HepG2 (cell line): ENCODE data around the gene HCRT. TPM values are rescaled to one million over a fixed set of nuclear protein-coding genes. Genes with fewer than 3 reads are reported as not detected.

Experiments
- ATAC-seq: fragments of 200-7000 bp; cut with Tn5 transposase; 3 replicates; pipeline ENCODE4 v1.9.1; 2020; ENCODE audit warnings: mild to moderate bottlenecking, moderate library complexity
- BruUV-seq: library from RNA; stranded (reverse); fragments of 400-500 nt; replicated peaks from 2 replicates; lab custom pipeline; 2021; lab: Mats Ljungman, UMichigan
- CTCF ChIA-PET: fragments of 300-600 bp; formaldehyde crosslinking; extraction: SDS; loops from one replicate; lab custom pipeline; 2021; ENCODE audit warnings: low total read pairs, inconsistent platforms, low intra/inter-chr PET ratio; lab: Yijun Ruan, JAX
- POLR2A ChIA-PET: fragments of 350-600 bp; sonication (Branson Sonifier 250); formaldehyde crosslinking; loops from one replicate; lab custom pipeline; 2020; ENCODE audit warnings: antibody characterized with exemption, inconsistent platforms; lab: Yijun Ruan, JAX
- DNase-seq: peaks from one replicate; pipeline ENCODE4 v3.0.0-alpha.2; 2015; ENCODE audit warnings: low spot score
- FAIRE-seq: peaks from 3 replicates; lab custom pipeline; 2011; peaks lifted over from hg19 to GRCh38; lab: Jason Lieb, UNC
- H2AFZ ChIP-seq: one replicate; pipeline ENCODE4 v1.6.1; 2011; ENCODE audit warnings: low read length, inconsistent platforms
- H3K27ac ChIP-seq: fragments of 300-600 bp; 3 replicates; pipeline ENCODE4 v1.8.0; 2011; ENCODE audit warnings: mixed run types, mild to moderate bottlenecking, mixed read lengths, low read length, inconsistent platforms; ENCODE audit not compliant: insufficient read depth; ENCODE audit errors: extremely low read length
- H3K27me3 ChIP-seq, 2 experiments: fragments of 200-600 bp in 1 of 2; 2 replicates in 1 of 2; 3 replicates in 1 of 2; pipeline versions ENCODE4 v1.6.0 to v1.8.0; 2011; ENCODE audit warnings: low read length in 2 of 2, mild to moderate bottlenecking in 2 of 2, moderate library complexity in 2 of 2, inconsistent platforms in 1 of 2; ENCODE audit not compliant: insufficient read depth in 2 of 2, control insufficient read depth in 1 of 2
- H3K36me3 ChIP-seq, 2 experiments: fragments of 200-600 bp in 1 of 2; replicated peaks in 1 of 2; 2 replicates in 1 of 2; 3 replicates in 1 of 2; pipeline versions ENCODE4 v1.5.1 to v1.8.0; 2011; ENCODE audit warnings: low read length in 2 of 2, inconsistent platforms in 1 of 2; ENCODE audit not compliant: insufficient read depth in 2 of 2, control insufficient read depth in 1 of 2
- H3K4me1 ChIP-seq: 2 replicates; pipeline ENCODE4 v1.5.1; 2012; ENCODE audit warnings: low read length, inconsistent platforms; ENCODE audit not compliant: insufficient read depth
- H3K4me2 ChIP-seq: 2 replicates; pipeline ENCODE4 v1.6.0; 2011; ENCODE audit warnings: low read depth, low read length, inconsistent platforms
- H3K4me3 ChIP-seq, 3 experiments: fragments of 200-600 bp in 1 of 3; sonication (generic), shearing (Covaris generic) in 1 of 3; replicated peaks in 1 of 3; 2 replicates each; pipeline ENCODE4 v1.5.1; 2011 to 2016; ENCODE audit warnings: low read length in 3 of 3, inconsistent platforms in 2 of 3, low read depth in 2 of 3, mild to moderate bottlenecking in 2 of 3, control low read depth in 1 of 3, mixed read lengths in 1 of 3; ENCODE audit not compliant: insufficient read depth in 1 of 3
- H3K79me2 ChIP-seq: one replicate; pipeline ENCODE4 v1.6.1; 2011; ENCODE audit warnings: low read length, inconsistent platforms; ENCODE audit not compliant: insufficient read depth
- H3K9ac ChIP-seq: 2 replicates; pipeline ENCODE4 v1.6.0; 2011; ENCODE audit warnings: mild to moderate bottlenecking, low read depth, low read length, inconsistent platforms; ENCODE audit not compliant: insufficient read depth
- H3K9me3 ChIP-seq: 2 replicates; pipeline ENCODE4 v1.5.1; 2012; ENCODE audit warnings: mild to moderate bottlenecking, low read length
- H4K20me1 ChIP-seq: 2 replicates; pipeline ENCODE4 v1.6.0; 2011; ENCODE audit warnings: inconsistent platforms, mild to moderate bottlenecking, low read length, moderate library complexity; ENCODE audit not compliant: insufficient read depth
- ETV6 ChIP-seq: sonication (generic); formaldehyde crosslinking; conservative IDR thresholded peaks from 2 replicates; pipeline ENCODE4 v1.4.0; 2020; ENCODE audit warnings: missing genetic modification reagents
- EZH2 ChIP-seq: conservative IDR thresholded peaks from 2 replicates; pipeline ENCODE4 v1.6.1; 2012; ENCODE audit warnings: mild to moderate bottlenecking, low read depth, low read length, moderate library complexity
- HINFP ChIP-seq: sonication (generic); formaldehyde crosslinking; IDR thresholded peaks from 2 replicates; pipeline ENCODE4 v1.4.0; 2020; ENCODE audit warnings: low read depth, mild to moderate bottlenecking, missing genetic modification reagents
- HOXD1 ChIP-seq: sonication (generic); formaldehyde crosslinking; IDR thresholded peaks from 2 replicates; pipeline ENCODE4 v1.5.0; 2020; ENCODE audit warnings: missing genetic modification reagents
- MXI1 ChIP-seq: IDR thresholded peaks from 3 replicates; pipeline ENCODE4 v1.6.1; 2012; ENCODE audit warnings: low read depth, low read length, inconsistent platforms, borderline replicate concordance
- NR1H2 ChIP-seq: sonication (generic); formaldehyde crosslinking; IDR thresholded peaks from 2 replicates; pipeline ENCODE4 v1.8.1; 2022; ENCODE audit warnings: low read depth, missing genetic modification reagents, borderline replicate concordance
- SAFB2 ChIP-seq: sonication (generic); formaldehyde crosslinking; IDR thresholded peaks from 2 replicates; pipeline ENCODE4 v1.5.1; 2020; ENCODE audit warnings: missing genetic modification reagents, low read depth, mild to moderate bottlenecking, borderline replicate concordance
- ZBTB14 ChIP-seq: sonication (generic); formaldehyde crosslinking; IDR thresholded peaks from 2 replicates; pipeline ENCODE4 v1.4.0; 2020; ENCODE audit warnings: missing genetic modification reagents
- ZNF143 ChIP-seq: sonication (generic); formaldehyde crosslinking; IDR thresholded peaks from 2 replicates; pipeline ENCODE4 v1.4.0; 2020; ENCODE audit warnings: missing genetic modification reagents
- ZNF225 ChIP-seq: sonication (generic); formaldehyde crosslinking; IDR thresholded peaks from 2 replicates; pipeline ENCODE4 v1.4.0; 2020; ENCODE audit warnings: mild to moderate bottlenecking, missing genetic modification reagents
- ZNF775 ChIP-seq: sonication (generic); formaldehyde crosslinking; IDR thresholded peaks from 2 replicates; pipeline ENCODE4 v1.4.0; 2020; ENCODE audit warnings: missing genetic modification reagents, mild to moderate bottlenecking, moderate library complexity, borderline replicate concordance
- ZNF878 ChIP-seq: sonication (generic); formaldehyde crosslinking; IDR thresholded peaks from 2 replicates; pipeline ENCODE4 v1.8.1; 2023; ENCODE audit warnings: mild to moderate bottlenecking, missing genetic modification reagents, moderate library complexity
- WGBS: methylation state at CpG from one replicate; pipeline ENCODE4 v1.1.6; 2017; ENCODE audit warnings: low lambda C conversion rate; 5-methylcytosine and 5-hydroxymethylcytosine counted together
- in situ Hi-C: cut with HindIII; loops from 2 replicates; pipeline ENCODE4 v1.10.0; 2017; ENCODE audit warnings: low pct_unique_long_range_greater_than_20kb; ENCODE audit not compliant: extremely low pct_ligation_motif_present
- intact Hi-C: fragments of 100-400 bp; cut with micrococcal nuclease; formaldehyde crosslinking; loops from one replicate; pipeline ENCODE4 v1.10.0; 2022; ENCODE audit not compliant: unreplicated experiment
- polyA plus RNA-seq, 8 experiments: library from polyadenylated mRNA; depleted of rRNA in 3 of 8; stranded (reverse) in 7 of 8; unstranded in 1 of 8; fragments of >200 nt; fragmentation: Illumina TruSeq in 4 of 8; extraction: Trizol in 4 of 8; gene quantifications; 2 replicates each; pipeline versions ENCODE4 v1.2.1 to v1.2.3, GENCODE V29; 2011 to 2016; ENCODE audit warnings: low read depth in 4 of 8, missing spikeins in 1 of 8, mixed read lengths in 1 of 8; ENCODE audit not compliant: insufficient read depth in 1 of 8
- total RNA-seq, 5 experiments: library from RNA; depleted of rRNA; stranded (reverse); fragments of >200 nt; fragmentation: Illumina TruSeq; extraction: Trizol; gene quantifications; 2 replicates each; pipeline ENCODE4 v1.2.3, GENCODE V29; 2016; ENCODE audit warnings: low read depth in 1 of 5
- TF ChIP-seq, protein P1 (sequence below): sonication (generic); formaldehyde crosslinking; IDR thresholded peaks from 2 replicates; pipeline ENCODE4 v1.4.0; 2020; ENCODE audit warnings: missing genetic modification reagents

The HCRT gene
- total and polyA plus RNA-seq, 2 of the 13 experiments (the other 11 are each of a cell fraction or from before 2014, with no cell fraction given) = not detected

DNA sequence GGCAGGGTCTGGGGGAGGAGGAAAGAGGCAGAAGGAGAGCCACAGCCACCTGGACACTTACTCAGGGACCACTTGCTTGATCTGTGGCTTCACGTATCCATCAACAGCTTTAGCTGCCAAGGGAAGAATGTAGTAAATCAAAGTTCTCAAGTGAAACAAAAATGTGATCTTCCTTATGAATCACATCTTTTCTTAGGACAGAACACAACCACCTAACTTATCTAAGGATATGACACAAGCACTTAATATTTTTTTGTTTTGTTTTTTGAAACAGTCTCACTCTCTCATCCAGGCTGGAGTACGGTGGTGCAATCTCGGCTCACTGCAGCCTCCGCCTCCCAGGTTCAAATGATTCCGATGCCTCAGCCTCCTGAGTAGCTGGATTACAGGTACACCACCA, 17.4 kb upstream of the HCRT start:
- ChIA-PET CTCF (no interaction called here), POLR2A (no interaction called here)
- no peak for ATAC-seq

More for the DNA sequence above, 17.4 kb upstream of the HCRT start:
- Histone ChIP-seq H3K27ac (no peak overlapping the region), H3K4me2 (no peak overlapping the region), H3K9ac (no peak overlapping the region), H4K20me1 (no peaks in the 10 kb centered on the region), H3K9me3 (no peaks in the 10 kb centered on the region), H3K4me1 (peaks cover 16% of the 10 kb centered on the region), H3K79me2 (no peaks in the 10 kb centered on the region), H3K4me3 (no peak overlapping the region), H3K27me3 (no peaks in the 10 kb centered on the region), H3K36me3 (peaks cover 7 to 24% of the 10 kb centered on the region in 2 experiments), H2AFZ (no peak overlapping the region)
- intact Hi-C loops = no loop called here
- no TSS peak for BruUV-seq
- no peak for FAIRE-seq
- no peak for DNase-seq
- in situ Hi-C loops = no loop called here
- 94% methylated on average over 5 of the region's 5 CpGs for WGBS
- TF ChIP-seq ZNF143 (CRISPR knock-in tag) (no peak), MXI1 (no peak), ZBTB14 (CRISPR knock-in tag) (no peak), HINFP (CRISPR knock-in tag) (no peak), HOXD1 (CRISPR knock-in tag) (no peak), ZNF225 (CRISPR knock-in tag) (no peak), EZH2 (no peak), ZNF775 (CRISPR knock-in tag) (no peak), NR1H2 (CRISPR knock-in tag) (no peak), SAFB2 (CRISPR knock-in tag) (no peak), ETV6 (CRISPR knock-in tag) (no peak), ZNF878 (CRISPR knock-in tag) (no peak)
- TF ChIP-seq, protein P1, sequence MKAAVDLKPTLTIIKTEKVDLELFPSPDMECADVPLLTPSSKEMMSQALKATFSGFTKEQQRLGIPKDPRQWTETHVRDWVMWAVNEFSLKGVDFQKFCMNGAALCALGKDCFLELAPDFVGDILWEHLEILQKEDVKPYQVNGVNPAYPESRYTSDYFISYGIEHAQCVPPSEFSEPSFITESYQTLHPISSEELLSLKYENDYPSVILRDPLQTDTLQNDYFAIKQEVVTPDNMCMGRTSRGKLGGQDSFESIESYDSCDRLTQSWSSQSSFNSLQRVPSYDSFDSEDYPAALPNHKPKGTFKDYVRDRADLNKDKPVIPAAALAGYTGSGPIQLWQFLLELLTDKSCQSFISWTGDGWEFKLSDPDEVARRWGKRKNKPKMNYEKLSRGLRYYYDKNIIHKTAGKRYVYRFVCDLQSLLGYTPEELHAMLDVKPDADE = no peak
